Osteocyte (in vitro differentiated cells): ENCODE measurements around the gene MED16. TPM values are rescaled to one million over a fixed set of nuclear protein-coding genes. Genes with fewer than 3 reads are reported as not detected.
"Not testable (repeated sequence)": the region's sequence is repeated elsewhere in the genome, so short reads cannot be mapped to it uniquely, and the experiment has no call there.

Experiments
- DNase-seq: peaks from one replicate; pipeline ENCODE4 v3.0.0; 2021; ENCODE audit warnings: mixed read lengths; ENCODE audit not compliant: unreplicated experiment; ENCODE audit errors: extremely low spot score
- H3K27ac Mint-ChIP-seq: one replicate; pipeline ENCODE4 v1.8.0; 2021; ENCODE audit warnings: mild to moderate bottlenecking, mixed read lengths; ENCODE audit not compliant: unreplicated experiment
- H3K27me3 Mint-ChIP-seq: one replicate; pipeline ENCODE4 v1.8.0; 2021; ENCODE audit warnings: mixed read lengths; ENCODE audit not compliant: unreplicated experiment
- H3K36me3 Mint-ChIP-seq: one replicate; pipeline ENCODE4 v1.8.0; 2021; ENCODE audit warnings: mixed read lengths; ENCODE audit not compliant: unreplicated experiment
- H3K4me1 Mint-ChIP-seq: one replicate; pipeline ENCODE4 v1.8.0; 2021; ENCODE audit warnings: mixed read lengths; ENCODE audit not compliant: unreplicated experiment
- H3K4me3 Mint-ChIP-seq: one replicate; pipeline ENCODE4 v1.8.0; 2021; ENCODE audit warnings: mild to moderate bottlenecking, moderate library complexity, mixed read lengths; ENCODE audit not compliant: unreplicated experiment
- H3K9me3 Mint-ChIP-seq: one replicate; pipeline ENCODE4 v1.8.0; 2021; ENCODE audit warnings: mixed read lengths; ENCODE audit not compliant: unreplicated experiment
- CTCF ChIP-seq: fragments of 200-600 bp; sonication (generic); IDR thresholded peaks from 2 replicates; pipeline ENCODE4 v1.5.0; 2021; ENCODE audit warnings: antibody characterized with exemption, mild to moderate bottlenecking, moderate library complexity
- total RNA-seq: library from RNA; stranded (reverse); gene quantifications from 2 replicates; pipeline ENCODE4 v1.2.1, GENCODE V29; 2021

MED16 gene
- total RNA-seq, 1 donor from 2014 or later: 72.3 TPM

- Mint-ChIP-seq H3K9me3 (no peaks in the 10 kb centered on the region), H3K36me3 (no peaks in the 10 kb centered on the region), H3K4me3 (no peak overlapping the region), H3K4me1 (peaks cover 19% of the 10 kb centered on the region), H3K27ac (no peak overlapping the region), H3K27me3 (no peaks in the 10 kb centered on the region)
- no peak for DNase-seq
- no peak for TF ChIP-seq CTCF
These were observed 39.9 kb downstream of the MED16 start for GRCh38 chr19:853014-853585.

GRCh38 chr19:852136-853013 is 40.6 kb downstream of the MED16 start, which contains the start of gene ELANE:
Gene ELANE, plus strand, starts transcription at chr19:852303. Its CDS starts 26 bp downstream, at chr19:852329.
- H3K4me3 Mint-ChIP-seq: no peak within 1 kb of the TSS
- no peak for DNase-seq
- H3K27ac Mint-ChIP-seq: peak within 1 kb of the TSS; percentile 57
- no peak for TF ChIP-seq CTCF
- H3K36me3 Mint-ChIP-seq: no peaks in the 10 kb centered on the region
- no peaks in the 10 kb centered on the region for H3K27me3 Mint-ChIP-seq
- H3K9me3 Mint-ChIP-seq: no peaks in the 10 kb centered on the region
- H3K4me1 Mint-ChIP-seq: peaks cover 19% of the 10 kb centered on the region

- DNase-seq: no peak
- no peak overlapping the region for H3K4me3 Mint-ChIP-seq
- no peaks in the 10 kb centered on the region for H3K27me3 Mint-ChIP-seq
- peaks cover 22% of the 10 kb centered on the region for H3K4me1 Mint-ChIP-seq
- H3K27ac Mint-ChIP-seq: peak overlapping the region; percentile 90
- no peaks in the 10 kb centered on the region for H3K9me3 Mint-ChIP-seq
- no peak for TF ChIP-seq CTCF
- H3K36me3 Mint-ChIP-seq: no peaks in the 10 kb centered on the region
These were observed 42.0 kb downstream of the MED16 start for GRCh38 chr19:850979-851335.

- H3K4me3 Mint-ChIP-seq: no peak overlapping the region
- H3K27ac Mint-ChIP-seq: peak overlapping the region; percentile 90
- no peaks in the 10 kb centered on the region for H3K27me3 Mint-ChIP-seq
- no peaks in the 10 kb centered on the region for H3K36me3 Mint-ChIP-seq
- H3K9me3 Mint-ChIP-seq: no peaks in the 10 kb centered on the region
- TF ChIP-seq CTCF: no peak
- peak; percentile 97 for DNase-seq
- peaks cover 26% of the 10 kb centered on the region for H3K4me1 Mint-ChIP-seq
These were observed 42.6 kb downstream of the MED16 start for GRCh38 chr19:850221-850978.

- H3K27ac Mint-ChIP-seq, DNase-seq, H3K27me3 Mint-ChIP-seq, H3K9me3 Mint-ChIP-seq, H3K36me3 Mint-ChIP-seq, H3K4me3 Mint-ChIP-seq: not testable (repeated sequence)
- peaks cover 29% of the 10 kb centered on the region for H3K4me1 Mint-ChIP-seq
These were observed 43.8 kb downstream of the MED16 start for GRCh38 chr19:849195-849594.
